BLaER1 treated with 17β-estradiol and CSF1 and Interleukin-3, amounts not matched to agents 10 nM and 100 nM (cell line): ENCODE results near the gene PAIP2.
"Not testable (repeated sequence)": the region's sequence is repeated elsewhere in the genome, so short reads cannot be mapped to it uniquely, and the experiment has no call there.

Source experiments
- H3K27ac ChIP-seq, 11 experiments: shearing (Covaris generic); formaldehyde crosslinking; 2 replicates each; pipeline ENCODE4 v1.8.1; 2022
- H3K27me3 ChIP-seq, 11 experiments: shearing (Covaris generic); formaldehyde crosslinking; 2 replicates each; pipeline ENCODE4 v1.8.1; 2022
- H3K36me3 ChIP-seq, 11 experiments: shearing (Covaris generic); formaldehyde crosslinking; 2 replicates each; pipeline ENCODE4 v1.8.1; 2022
- H3K4me1 ChIP-seq, 10 experiments: shearing (Covaris generic); formaldehyde crosslinking; 2 replicates each; pipeline ENCODE4 v1.8.1; 2022
- H3K4me2 ChIP-seq, 11 experiments: shearing (Covaris generic); formaldehyde crosslinking; 2 replicates each; pipeline ENCODE4 v1.8.1; 2022
- H3K4me3 ChIP-seq, 10 experiments: shearing (Covaris generic); formaldehyde crosslinking; 2 replicates each; pipeline ENCODE4 v1.8.1; 2022
- H3K9ac ChIP-seq, 11 experiments: shearing (Covaris generic); formaldehyde crosslinking; 2 replicates each; pipeline ENCODE4 v1.8.1; 2022
- H3K9me3 ChIP-seq, 11 experiments: shearing (Covaris generic); formaldehyde crosslinking; replicated peaks in 1 of 11; 2 replicates each; pipeline ENCODE4 v1.8.1; 2022
- H4K20me1 ChIP-seq, 11 experiments: shearing (Covaris generic); formaldehyde crosslinking; 2 replicates each; pipeline ENCODE4 v1.8.1; 2022
- Cebpa-rat ChIP-seq, 11 experiments: shearing (Covaris generic); IDR thresholded peaks; 2 replicates each; pipeline ENCODE4 v1.8.1; 2022

Gene PAIP2

DNA sequence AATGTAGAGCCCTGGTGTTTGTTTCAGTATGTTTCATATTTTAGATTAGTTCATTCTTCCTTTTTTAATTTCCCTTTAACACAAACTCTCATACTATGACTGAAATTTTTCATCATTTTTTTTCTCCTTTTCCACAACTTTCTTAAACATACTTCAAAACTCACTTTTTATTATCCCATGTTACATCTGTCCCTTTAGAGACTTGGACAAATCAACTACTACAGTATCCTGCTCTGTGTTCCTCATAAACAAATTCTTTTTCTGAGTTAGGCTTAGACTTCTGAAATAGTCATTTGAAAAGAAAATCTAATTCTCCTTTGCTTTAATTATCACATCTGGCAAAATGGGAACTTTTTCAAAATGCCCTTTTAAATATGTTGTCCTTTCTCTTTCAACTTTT lies 32.9 kb upstream of the PAIP2 start:
- H3K27ac ChIP-seq, result peak overlapping the region in 1 of 11 experiments; percentile 13; a peak in 2 of 22 replicates
- no peaks in the 10 kb centered on the region for H3K9me3 ChIP-seq
- peaks cover 100% of the 10 kb centered on the region in 11 experiments for H4K20me1 ChIP-seq
- TF ChIP-seq Cebpa-rat (IDR thresholded peaks at IDR 0.05), result no peak
- no peak overlapping the region for H3K4me3 ChIP-seq
- peaks cover 17 to 88% (median 55%) of the 10 kb centered on the region in 10 experiments for H3K4me1 ChIP-seq
- no peaks in the 10 kb centered on the region for H3K27me3 ChIP-seq
- H3K36me3 ChIP-seq, result peaks cover 6 to 70% (median 39%) of the 10 kb centered on the region in 11 experiments; a peak in 20 of 22 replicates
- H3K9ac ChIP-seq, result no peak overlapping the region
- peak overlapping the region in 9 of 11 experiments; percentile 17 to 65 (median 34); a peak in 10 of 22 replicates for H3K4me2 ChIP-seq

DNA sequence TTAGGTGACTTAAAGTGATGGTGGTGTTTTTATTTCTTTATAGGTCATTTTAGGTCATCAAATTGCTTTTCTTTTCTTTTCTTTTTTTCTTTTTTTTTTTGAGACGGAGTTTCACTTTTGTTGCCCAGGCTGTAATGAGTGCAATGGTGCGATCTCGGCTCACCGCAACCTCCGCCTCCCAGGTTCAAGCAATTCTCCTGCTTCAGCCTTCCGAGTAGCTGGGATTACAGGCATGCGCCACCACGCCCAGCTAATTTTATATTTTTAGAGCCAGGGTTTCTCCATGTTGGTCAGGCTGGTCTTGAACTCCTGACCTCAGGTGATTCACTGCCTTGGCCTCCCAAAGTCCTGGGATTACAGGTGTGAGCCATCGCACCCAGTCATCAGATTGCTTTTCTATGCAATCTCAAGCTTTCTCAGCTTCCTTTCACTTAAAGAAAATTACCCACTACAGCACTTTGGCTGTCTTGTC lies 30.9 kb upstream of the PAIP2 start:
- H3K9me3 ChIP-seq, H3K27ac ChIP-seq, H3K27me3 ChIP-seq, H3K9ac ChIP-seq, H3K4me3 ChIP-seq: not testable (repeated sequence)
- Histone ChIP-seq H3K4me1 (peaks cover 17 to 83% (median 35%) of the 10 kb centered on the region in 10 experiments), H4K20me1 (peaks cover 99 to 100% (median 100%) of the 10 kb centered on the region in 11 experiments), H3K36me3 (peaks cover 18 to 89% (median 59%) of the 10 kb centered on the region in 11 experiments), H3K4me2 (peak overlapping the region in 1 of 11 experiments; percentile 21; a peak in 1 of 22 replicates)

DNA sequence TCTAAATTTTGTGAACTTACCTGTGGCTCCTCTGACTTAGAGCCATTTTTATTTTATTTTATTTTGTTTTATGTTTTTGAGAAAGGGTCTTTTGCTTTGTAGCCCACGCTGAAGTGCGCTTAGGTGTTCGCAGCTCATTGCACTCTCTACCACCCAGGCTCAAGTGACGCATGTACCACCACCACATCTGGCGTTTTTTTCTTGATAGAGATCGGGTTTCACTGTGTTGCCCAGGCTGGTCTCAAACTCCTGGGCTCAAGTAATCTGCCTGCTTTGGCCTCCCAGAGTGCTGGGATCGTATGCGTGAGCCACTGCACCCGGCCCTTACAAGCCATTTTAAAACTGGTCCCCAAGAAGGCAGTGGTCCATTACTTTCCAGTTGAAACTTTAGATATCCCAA lies 29.6 kb upstream of the PAIP2 start:
- H3K36me3 ChIP-seq, result peaks cover 31 to 99% (median 72%) of the 10 kb centered on the region in 11 experiments
- no peak overlapping the region; a peak in 1 of 22 replicates for H3K9ac ChIP-seq
- no peak overlapping the region; a peak in 1 of 22 replicates for H3K4me2 ChIP-seq
- peaks cover 99 to 100% (median 100%) of the 10 kb centered on the region in 11 experiments for H4K20me1 ChIP-seq
- no peak for TF ChIP-seq Cebpa-rat (IDR thresholded peaks at IDR 0.05)
- peaks cover 12 to 70% (median 29%) of the 10 kb centered on the region in 10 experiments for H3K4me1 ChIP-seq
- H3K9me3 ChIP-seq, result no peaks in the 10 kb centered on the region
- H3K4me3 ChIP-seq, result no peak overlapping the region
- H3K27me3 ChIP-seq, result no peaks in the 10 kb centered on the region
- H3K27ac ChIP-seq, result no peak overlapping the region

DNA sequence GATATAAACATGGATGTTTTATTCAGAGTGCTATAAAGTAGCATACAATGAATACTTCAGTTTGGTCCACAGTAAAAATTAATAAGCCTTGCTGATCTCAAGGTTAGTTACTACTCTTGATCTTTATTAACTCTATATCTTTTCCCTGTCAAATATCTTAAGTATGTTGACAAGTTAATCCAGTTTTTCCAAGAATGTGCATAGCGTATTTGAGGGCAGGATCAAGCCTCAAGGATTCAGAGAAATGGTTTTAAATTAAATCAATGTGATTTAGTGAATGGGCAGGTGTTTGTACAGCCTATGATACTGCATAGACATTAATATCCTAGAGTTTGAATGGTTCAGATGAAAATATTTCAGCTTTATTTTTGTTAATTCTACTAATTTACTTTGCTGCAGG lies 27.4 kb upstream of the PAIP2 start:
- Histone ChIP-seq H3K9me3 (no peaks in the 10 kb centered on the region), H3K9ac (no peak overlapping the region), H3K36me3 (peaks cover 52 to 99% (median 83%) of the 10 kb centered on the region in 11 experiments), H4K20me1 (peaks cover 89 to 100% (median 100%) of the 10 kb centered on the region in 11 experiments), H3K27ac (no peak overlapping the region), H3K4me3 (no peak overlapping the region), H3K4me2 (no peak overlapping the region), H3K27me3 (no peaks in the 10 kb centered on the region), H3K4me1 (peaks cover 0 to 47% (median 13%) of the 10 kb centered on the region in 10 experiments; a peak in 14 of 20 replicates)
- no peak for TF ChIP-seq Cebpa-rat (IDR thresholded peaks at IDR 0.05)

DNA sequence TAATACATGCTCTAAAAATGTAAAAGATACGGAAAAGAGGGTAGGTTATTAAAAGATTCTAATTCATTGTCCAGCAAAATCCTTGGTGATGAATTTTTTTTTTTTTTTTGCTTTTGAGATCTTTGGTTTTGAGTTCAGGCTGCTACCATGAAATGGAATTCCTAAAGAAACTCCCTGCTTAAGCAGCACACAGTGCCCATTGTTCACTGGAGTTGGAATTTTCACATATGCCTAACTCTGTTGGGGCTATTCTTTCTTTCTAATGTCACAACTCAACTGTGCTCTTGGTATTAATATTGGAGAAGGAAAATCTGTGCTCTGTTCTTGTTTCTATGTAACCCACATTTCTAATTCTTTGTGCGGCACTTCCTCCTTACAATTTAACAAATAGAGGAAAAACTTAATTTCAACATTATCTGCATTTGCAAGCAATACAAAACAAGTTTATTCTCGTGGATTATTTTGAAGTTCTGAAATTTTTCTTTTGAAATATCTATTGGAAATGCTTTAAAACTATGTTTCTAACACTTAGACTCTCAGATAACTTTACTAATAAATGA lies 26.5 kb upstream of the PAIP2 start:
- peak overlapping the region in 2 of 11 experiments; percentile 4 to 51; a peak in 2 of 22 replicates for H3K4me2 ChIP-seq
- H3K27ac ChIP-seq, result no peak overlapping the region
- H3K36me3 ChIP-seq, result peaks cover 61 to 99% (median 91%) of the 10 kb centered on the region in 11 experiments
- no peak overlapping the region for H3K4me3 ChIP-seq
- peaks cover 0 to 39% (median 11%) of the 10 kb centered on the region in 10 experiments; a peak in 12 of 20 replicates for H3K4me1 ChIP-seq
- no peak for TF ChIP-seq Cebpa-rat (IDR thresholded peaks at IDR 0.05)
- H3K27me3 ChIP-seq, result no peaks in the 10 kb centered on the region
- peaks cover 89 to 100% (median 100%) of the 10 kb centered on the region in 11 experiments for H4K20me1 ChIP-seq
- no peaks in the 10 kb centered on the region for H3K9me3 ChIP-seq
- no peak overlapping the region for H3K9ac ChIP-seq

DNA sequence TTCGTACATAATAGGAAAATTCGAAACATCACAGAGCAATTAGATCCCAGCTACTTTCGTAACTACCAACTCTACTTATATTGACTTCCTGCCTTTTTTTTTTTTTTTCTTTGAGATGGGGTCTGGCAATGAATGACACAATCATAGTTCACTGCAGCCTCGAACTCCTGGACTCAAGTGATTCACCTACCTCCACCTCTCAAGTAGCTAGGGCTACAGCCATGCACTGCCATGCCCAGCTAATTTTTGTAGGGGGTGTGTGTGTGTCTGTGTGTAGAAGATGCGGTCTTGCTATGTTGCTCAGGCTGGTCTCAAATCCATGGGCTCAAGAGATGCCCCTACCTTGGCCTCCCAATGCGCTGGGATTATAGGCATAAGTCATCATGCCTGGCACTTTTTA lies 5.8 kb upstream of the PAIP2 start:
- Histone ChIP-seq H3K9me3 (no peaks in the 10 kb centered on the region), H3K9ac (no peak overlapping the region), H3K4me1 (peaks cover 12 to 25% (median 17%) of the 10 kb centered on the region in 10 experiments), H3K36me3 (peaks cover 31 to 47% (median 38%) of the 10 kb centered on the region in 11 experiments), H3K4me2 (no peak overlapping the region), H3K27ac (no peak overlapping the region; a peak in 1 of 22 replicates), H4K20me1 (peaks cover 20 to 66% (median 49%) of the 10 kb centered on the region in 11 experiments; a peak in 19 of 22 replicates), H3K27me3 (no peaks in the 10 kb centered on the region), H3K4me3 (no peak overlapping the region)
- TF ChIP-seq Cebpa-rat (IDR thresholded peaks at IDR 0.05), result no peak

DNA sequence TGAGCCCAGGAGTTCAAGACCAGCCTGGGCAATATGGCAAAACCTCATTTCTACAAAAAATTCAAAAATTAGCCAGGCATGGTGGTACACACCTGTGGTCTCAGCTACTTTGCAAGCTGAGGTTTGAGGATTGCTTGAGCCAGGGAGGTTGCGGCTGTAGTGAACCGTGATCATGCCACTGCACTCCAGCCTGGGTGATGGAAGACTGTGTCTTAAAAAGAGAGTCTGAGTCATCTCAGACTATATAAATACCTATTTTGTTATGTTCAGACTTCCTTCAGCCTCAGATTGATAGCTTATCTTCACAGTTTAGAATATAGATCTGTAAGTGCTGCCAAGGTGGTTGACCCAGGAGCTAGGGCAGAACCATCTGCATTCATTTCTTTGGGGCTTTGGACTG lies 1.6 kb upstream of the PAIP2 start:
- Histone ChIP-seq H3K9me3 (peaks cover 0 to 4% (median 0%) of the 10 kb centered on the region in 11 experiments; a peak in 2 of 22 replicates), H3K4me3 (no peak overlapping the region), H3K27me3 (no peaks in the 10 kb centered on the region), H3K27ac (peak overlapping the region in 5 of 11 experiments; percentile 1 to 98 (median 19); a peak in 4 of 22 replicates), H4K20me1 (peaks cover 28 to 63% (median 44%) of the 10 kb centered on the region in 11 experiments), H3K4me1 (peaks cover 40 to 51% (median 42%) of the 10 kb centered on the region in 10 experiments), H3K36me3 (peaks cover 6 to 20% (median 12%) of the 10 kb centered on the region in 11 experiments; a peak in 21 of 22 replicates), H3K9ac (peak overlapping the region in 1 of 11 experiments; percentile 98; a peak in 2 of 22 replicates), H3K4me2 (peak overlapping the region in 10 of 11 experiments; percentile 85 to 98 (median 90); a peak in 18 of 22 replicates)
- TF ChIP-seq Cebpa-rat (IDR thresholded peaks at IDR 0.05), result no peak

DNA sequence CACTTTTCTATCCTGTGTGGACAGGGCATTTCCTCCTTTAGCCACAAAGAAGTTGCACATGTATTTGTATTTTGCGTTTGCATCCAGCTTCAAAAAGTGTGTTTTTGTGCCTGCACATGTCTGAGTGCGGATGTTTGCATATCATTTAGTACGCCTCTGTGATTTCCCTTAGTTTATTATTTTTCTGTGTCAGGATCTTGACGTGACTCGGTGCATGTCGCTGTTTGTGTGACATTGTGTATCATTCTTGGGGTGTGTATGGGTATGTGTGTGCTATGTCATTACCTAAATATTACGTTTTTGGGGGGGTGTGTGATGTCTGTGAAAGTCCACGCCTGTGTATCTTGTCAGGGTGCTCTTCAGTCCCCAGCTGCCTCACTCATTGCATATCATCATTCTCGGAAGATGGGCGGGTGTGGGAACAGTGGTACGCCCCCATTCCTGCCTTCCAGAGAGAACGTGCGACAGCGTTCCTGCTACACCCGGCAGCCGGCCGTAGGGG lies 416 bp upstream of the PAIP2 start:
- H4K20me1 ChIP-seq, result peaks cover 40 to 65% (median 47%) of the 10 kb centered on the region in 11 experiments
- peaks cover 0 to 7% (median 0%) of the 10 kb centered on the region in 11 experiments; a peak in 2 of 22 replicates for H3K9me3 ChIP-seq
- H3K9ac ChIP-seq, result peak overlapping the region; percentile 95 to 100 (median 98); a peak in 21 of 22 replicates
- peak overlapping the region; percentile 85 to 98 (median 91) for H3K4me2 ChIP-seq
- no peaks in the 10 kb centered on the region for H3K27me3 ChIP-seq
- peak overlapping the region; percentile 76 to 95 (median 82) for H3K4me3 ChIP-seq
- no peak for TF ChIP-seq Cebpa-rat (IDR thresholded peaks at IDR 0.05)
- H3K27ac ChIP-seq, result peak overlapping the region in 10 of 11 experiments; percentile 98 to 100 (median 98); a peak in 19 of 22 replicates
- peaks cover 43 to 49% (median 47%) of the 10 kb centered on the region in 10 experiments for H3K4me1 ChIP-seq
- H3K36me3 ChIP-seq, result peaks cover 17 to 28% (median 23%) of the 10 kb centered on the region in 11 experiments; a peak in 21 of 22 replicates

DNA sequence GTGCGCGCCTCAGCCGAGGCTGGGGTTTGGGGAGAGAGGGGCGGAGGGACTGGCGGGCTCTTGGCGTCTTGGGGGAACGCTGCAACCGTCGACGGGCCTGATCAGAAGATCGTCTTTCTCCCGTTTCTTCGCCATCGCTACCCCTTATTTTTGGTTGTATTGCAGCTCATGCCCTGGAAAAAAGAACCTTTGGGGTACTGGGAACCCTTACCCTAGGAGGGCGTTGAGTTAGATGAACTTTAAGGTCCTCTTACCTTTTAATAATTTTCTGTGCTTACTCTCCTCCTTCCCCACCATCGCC lies 719 bp downstream of the PAIP2 start:
- TF ChIP-seq Cebpa-rat (IDR thresholded peaks at IDR 0.05), result no peak
- Histone ChIP-seq H3K4me3 (peak overlapping the region; percentile 76 to 95 (median 82)), H3K4me1 (peaks cover 50 to 60% (median 58%) of the 10 kb centered on the region in 10 experiments), H3K9me3 (peaks cover 0 to 8% (median 0%) of the 10 kb centered on the region in 11 experiments; a peak in 2 of 22 replicates), H3K4me2 (peak overlapping the region; percentile 85 to 98 (median 90)), H3K9ac (peak overlapping the region; percentile 95 to 100 (median 98)), H3K27ac (peak overlapping the region; percentile 96 to 100 (median 98)), H4K20me1 (peaks cover 50 to 67% (median 55%) of the 10 kb centered on the region in 11 experiments), H3K27me3 (no peaks in the 10 kb centered on the region), H3K36me3 (peaks cover 23 to 39% (median 35%) of the 10 kb centered on the region in 11 experiments)
